Smooth muscle cell (in vitro differentiated cells): ENCODE data around the gene ARMH2. TPM values are rescaled to one million over a fixed set of nuclear protein-coding genes. Genes with fewer than 3 reads are reported as not detected.

Experiments used
- DNase-seq: peaks from one replicate; lab custom pipeline; 2025; ENCODE audit not compliant: unreplicated experiment; lab: John Stamatoyannopoulos, UW
- H2AFZ ChIP-seq: fragments of 200-600 bp; sonication (generic); 2 replicates; pipeline ENCODE4 v1.6.0; 2016; ENCODE audit warnings: antibody characterized with exemption, low read depth, mild to moderate bottlenecking
- H3F3A ChIP-seq: fragments of 200-600 bp; sonication (generic); 2 replicates; pipeline ENCODE4 v1.6.0; 2017; ENCODE audit warnings: antibody characterized with exemption, low read depth
- H3K27ac ChIP-seq: fragments of 200-600 bp; sonication (generic); 2 replicates; pipeline ENCODE4 v1.5.1; 2016; ENCODE audit warnings: low read depth, mild to moderate bottlenecking
- H3K27me3 ChIP-seq: fragments of 200-600 bp; sonication (generic); 2 replicates; pipeline ENCODE4 v1.6.1; 2016; ENCODE audit warnings: low read depth, mild to moderate bottlenecking
- H3K36me3 ChIP-seq: fragments of 200-600 bp; sonication (generic); 2 replicates; pipeline ENCODE4 v1.5.1; 2016; ENCODE audit warnings: low read depth
- H3K4me1 ChIP-seq: fragments of 200-600 bp; sonication (generic); 2 replicates; pipeline ENCODE4 v1.5.1; 2016; ENCODE audit warnings: low read depth
- H3K4me2 ChIP-seq: fragments of 200-600 bp; sonication (generic); 2 replicates; pipeline ENCODE4 v1.6.0; 2016; ENCODE audit warnings: mild to moderate bottlenecking
- H3K4me3 ChIP-seq: fragments of 200-600 bp; sonication (generic); 2 replicates; pipeline ENCODE4 v1.5.1; 2016; ENCODE audit warnings: mild to moderate bottlenecking
- H3K79me2 ChIP-seq: fragments of 200-600 bp; sonication (generic); 2 replicates; pipeline ENCODE4 v1.6.0; 2016; ENCODE audit warnings: low read depth, mild to moderate bottlenecking
- H3K9ac ChIP-seq: fragments of 200-600 bp; sonication (generic); 2 replicates; pipeline ENCODE4 v1.6.0; 2016; ENCODE audit warnings: low read depth
- H3K9me3 ChIP-seq: fragments of 200-600 bp; sonication (generic); replicated peaks from 2 replicates; pipeline ENCODE4 v1.5.1; 2016; ENCODE audit warnings: low read depth
- H4K20me1 ChIP-seq: fragments of 200-600 bp; sonication (generic); 2 replicates; pipeline ENCODE4 v1.6.0; 2016; ENCODE audit warnings: low read depth
- CTCF ChIP-seq: fragments of 200-600 bp; sonication (generic); IDR thresholded peaks from 2 replicates; pipeline ENCODE4 v1.5.1; 2017; ENCODE audit warnings: borderline replicate concordance, mild to moderate bottlenecking, antibody characterized with exemption; ENCODE audit not compliant: insufficient read depth, poor library complexity, severe bottlenecking
- WGBS: methylation state at CpG from one replicate; pipeline ENCODE4 v1.1.7; 2016; ENCODE audit warnings: low lambda C conversion rate; 5-methylcytosine and 5-hydroxymethylcytosine counted together
- polyA plus RNA-seq: library from polyadenylated mRNA; unstranded; fragments of >200 nt; fragmentation: Nextera tagmentation; extraction: Ambion mirVana; gene quantifications from 2 replicates; pipeline ENCODE4 v1.2.1, GENCODE V29; 2016
- total RNA-seq: library from RNA; depleted of rRNA; stranded (reverse); fragments of >200 nt; gene quantifications from 2 replicates; pipeline ENCODE4 v1.2.3, GENCODE V29; 2014

The ARMH2 gene
- total and polyA plus RNA-seq, 2 experiments from 2014 or later, result not detected

DNA sequence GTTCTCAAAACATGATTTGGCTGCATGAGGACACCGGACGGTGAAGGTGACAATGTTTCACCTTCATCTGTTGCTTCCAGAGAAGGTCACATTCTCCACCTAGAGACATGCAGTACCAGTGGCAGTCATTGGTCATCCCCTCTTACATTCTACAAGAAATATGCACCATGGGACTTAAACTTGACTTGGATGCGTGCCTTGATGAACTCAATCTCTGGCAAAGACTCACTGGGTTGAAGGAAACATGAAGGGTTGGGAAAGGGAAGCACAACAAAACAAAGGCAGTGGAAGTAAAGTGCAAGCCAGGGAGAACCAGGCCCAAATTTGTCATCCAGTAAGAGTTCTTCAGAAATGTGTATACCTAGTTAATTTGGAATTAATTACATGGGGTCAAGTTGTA, 39.4 kb upstream of the ARMH2 start:
- H3K9me3 ChIP-seq, result no peaks in the 10 kb centered on the region
- H3K27me3 ChIP-seq, result no peaks in the 10 kb centered on the region
- H3K27ac ChIP-seq, result no peak overlapping the region
- 100% methylated on average over 3 of the region's 3 CpGs for WGBS
- no peaks in the 10 kb centered on the region for H4K20me1 ChIP-seq
- DNase-seq, result no peak
- no peak overlapping the region for H2AFZ ChIP-seq
- H3K4me3 ChIP-seq, result no peak overlapping the region
- no peaks in the 10 kb centered on the region for H3F3A ChIP-seq
- no peak overlapping the region for H3K4me2 ChIP-seq
- no peaks in the 10 kb centered on the region for H3K36me3 ChIP-seq
- no peaks in the 10 kb centered on the region for H3K4me1 ChIP-seq
- TF ChIP-seq CTCF, result no peak
- no peak overlapping the region for H3K9ac ChIP-seq
- H3K79me2 ChIP-seq, result no peaks in the 10 kb centered on the region

GRCh38 chr6:24836109-24836508, 37.4 kb upstream of the ARMH2 start:
- Histone ChIP-seq H4K20me1 (no peaks in the 10 kb centered on the region), H3K36me3 (no peaks in the 10 kb centered on the region), H2AFZ (no peak overlapping the region), H3F3A (no peaks in the 10 kb centered on the region), H3K9ac (no peak overlapping the region), H3K79me2 (no peaks in the 10 kb centered on the region), H3K27me3 (no peaks in the 10 kb centered on the region), H3K4me1 (no peaks in the 10 kb centered on the region), H3K4me3 (no peak overlapping the region), H3K4me2 (no peak overlapping the region), H3K9me3 (no peaks in the 10 kb centered on the region), H3K27ac (no peak overlapping the region)
- DNase-seq, result no peak
- no peak for TF ChIP-seq CTCF
- WGBS, result 91% methylated on average over 2 of the region's 2 CpGs

DNA sequence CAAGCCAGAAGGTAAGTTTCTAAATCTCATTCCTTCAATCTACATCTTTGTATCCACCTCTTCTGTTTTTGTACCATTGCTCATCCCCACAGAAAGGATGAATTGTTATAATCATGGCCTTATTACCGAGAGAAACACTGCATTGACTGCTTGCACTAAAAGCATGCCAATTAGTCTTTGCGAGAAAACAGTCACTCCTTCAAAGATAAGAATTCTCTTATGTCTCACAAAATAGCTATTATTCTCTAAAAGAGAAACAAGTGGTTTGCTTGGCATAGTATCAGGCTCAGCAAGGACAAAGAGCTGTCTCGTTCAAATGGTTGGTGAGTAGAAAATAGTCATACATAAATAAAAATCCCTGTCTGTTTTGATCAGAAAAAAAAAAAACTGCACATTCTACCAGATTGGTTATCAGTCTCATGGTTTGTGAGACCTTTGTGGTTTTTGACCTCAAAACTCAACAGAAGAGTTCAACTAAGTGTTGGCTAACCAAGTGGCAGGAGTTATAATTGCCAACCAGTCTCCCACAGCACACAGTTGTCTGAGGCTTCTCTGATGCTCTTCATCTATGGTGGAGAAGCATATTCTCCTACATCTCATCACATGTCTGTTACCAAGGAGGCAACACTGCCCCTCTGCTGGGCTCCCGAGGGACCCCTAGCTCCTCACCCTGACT, 35.1 kb upstream of the ARMH2 start:
- H4K20me1 ChIP-seq, result no peaks in the 10 kb centered on the region
- H3K9ac ChIP-seq, result no peak overlapping the region
- H3K79me2 ChIP-seq, result no peaks in the 10 kb centered on the region
- no peaks in the 10 kb centered on the region for H3K4me1 ChIP-seq
- DNase-seq, result no peak
- no peaks in the 10 kb centered on the region for H3K9me3 ChIP-seq
- 84% methylated on average over 4 of the region's 4 CpGs for WGBS
- no peak overlapping the region for H3K4me3 ChIP-seq
- no peak overlapping the region for H2AFZ ChIP-seq
- H3K27ac ChIP-seq, result no peak overlapping the region
- H3K36me3 ChIP-seq, result no peaks in the 10 kb centered on the region
- TF ChIP-seq CTCF, result no peak
- no peaks in the 10 kb centered on the region for H3F3A ChIP-seq
- H3K4me2 ChIP-seq, result no peak overlapping the region
- no peaks in the 10 kb centered on the region for H3K27me3 ChIP-seq

DNA sequence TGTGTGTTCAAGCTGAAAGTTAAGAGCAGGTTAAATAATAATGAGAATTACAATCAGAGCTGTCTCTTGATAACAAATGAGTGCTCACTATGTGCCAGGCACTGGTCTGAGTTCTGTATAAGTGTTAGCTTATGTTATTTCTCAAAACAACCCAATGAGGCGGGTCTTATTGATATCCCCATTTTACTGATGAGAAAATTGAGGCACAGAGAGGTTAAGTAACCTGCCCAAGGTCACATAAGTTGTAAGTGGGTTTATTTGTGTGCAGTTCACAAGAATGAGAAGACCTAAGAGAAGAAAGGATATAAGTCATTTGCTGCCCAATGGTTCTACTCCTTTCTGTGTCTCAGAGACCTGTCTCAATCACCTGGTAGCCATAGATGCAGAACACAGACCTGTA, 34.1 kb upstream of the ARMH2 start:
- WGBS, result 89% methylated on average over 1 of the region's 1 CpG
- no peak overlapping the region for H3K27ac ChIP-seq
- no peak overlapping the region for H2AFZ ChIP-seq
- H3K9ac ChIP-seq, result no peak overlapping the region
- H3K4me3 ChIP-seq, result no peak overlapping the region
- DNase-seq, result no peak
- no peaks in the 10 kb centered on the region for H3K4me1 ChIP-seq
- no peak for TF ChIP-seq CTCF
- no peak overlapping the region for H3K4me2 ChIP-seq
- H3F3A ChIP-seq, result no peaks in the 10 kb centered on the region
- no peaks in the 10 kb centered on the region for H3K79me2 ChIP-seq
- no peaks in the 10 kb centered on the region for H3K27me3 ChIP-seq
- H3K36me3 ChIP-seq, result no peaks in the 10 kb centered on the region
- H3K9me3 ChIP-seq, result no peaks in the 10 kb centered on the region
- H4K20me1 ChIP-seq, result no peaks in the 10 kb centered on the region
